Right ventricle myocardium superior (tissue), 1 donor: ENCODE measurements around the gene UBXN6. TPM values are rescaled to one million over a fixed set of nuclear protein-coding genes. Genes with fewer than 3 reads are reported as not detected.

Source experiments
- ATAC-seq: fragments of 200-7000 bp; cut with Tn5 transposase; one replicate; pipeline ENCODE4 v1.9.1; 2020; ENCODE audit warnings: mild to moderate bottlenecking; ENCODE audit not compliant: poor library complexity
- DNase-seq: peaks from one replicate; pipeline ENCODE4 v3.0.0-alpha.2; 2020
- intact Hi-C: fragments of 100-400 bp; cut with DNase I; formaldehyde crosslinking; loops from one replicate; pipeline ENCODE4 v1.11.2; 2022
- total RNA-seq: library from RNA; stranded (reverse); fragmentation: NEBNext Ultra II Directional; extraction: Animal tissue kit (Norgen Biotek cat#: 25700); gene quantifications from one replicate; pipeline ENCODE4 v1.2.1, GENCODE V29; 2021
- donor health status: DM: no; HTN: yes; CAD: no; lungs with severe emphysema.

UBXN6 gene
- total RNA-seq, 1 donor from 2014 or later = 120 TPM

DNA sequence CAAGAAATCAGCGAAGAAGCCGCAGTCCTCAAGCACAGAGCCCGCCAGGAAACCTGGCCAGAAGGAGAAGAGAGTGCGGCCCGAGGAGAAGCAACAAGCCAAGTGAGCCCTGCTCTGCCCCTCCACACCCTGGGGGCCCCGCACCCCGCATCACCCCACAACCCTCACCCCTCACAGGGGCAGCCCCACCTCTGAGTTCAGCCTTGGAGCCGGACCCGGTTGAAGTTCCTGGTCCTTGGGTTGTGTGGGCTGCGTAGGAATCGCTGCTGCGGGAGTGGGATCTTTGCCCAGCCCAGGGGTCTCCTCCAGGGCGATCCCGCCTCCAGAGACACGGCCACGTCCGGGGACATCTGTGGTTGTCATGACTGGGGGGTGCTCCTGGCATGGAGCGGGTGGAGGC lies 38.7 kb upstream of the UBXN6 start:
- intact Hi-C loops = no loop called here
- ATAC-seq = no peak
- no peak for DNase-seq

GRCh38 chr19:4495471-4495870 lies 37.9 kb upstream of the UBXN6 start:
- intact Hi-C loops = no loop called here
- no peak for ATAC-seq
- DNase-seq = no peak

GRCh38 chr19:4494691-4495064 lies 37.1 kb upstream of the UBXN6 start:
- DNase-seq (no peak), ATAC-seq (no peak)
- intact Hi-C loops = no loop called here

GRCh38 chr19:4493929-4494690 lies 36.5 kb upstream of the UBXN6 start:
- DNase-seq (no peak), ATAC-seq (no peak)
- intact Hi-C loops = no loop called here

DNA sequence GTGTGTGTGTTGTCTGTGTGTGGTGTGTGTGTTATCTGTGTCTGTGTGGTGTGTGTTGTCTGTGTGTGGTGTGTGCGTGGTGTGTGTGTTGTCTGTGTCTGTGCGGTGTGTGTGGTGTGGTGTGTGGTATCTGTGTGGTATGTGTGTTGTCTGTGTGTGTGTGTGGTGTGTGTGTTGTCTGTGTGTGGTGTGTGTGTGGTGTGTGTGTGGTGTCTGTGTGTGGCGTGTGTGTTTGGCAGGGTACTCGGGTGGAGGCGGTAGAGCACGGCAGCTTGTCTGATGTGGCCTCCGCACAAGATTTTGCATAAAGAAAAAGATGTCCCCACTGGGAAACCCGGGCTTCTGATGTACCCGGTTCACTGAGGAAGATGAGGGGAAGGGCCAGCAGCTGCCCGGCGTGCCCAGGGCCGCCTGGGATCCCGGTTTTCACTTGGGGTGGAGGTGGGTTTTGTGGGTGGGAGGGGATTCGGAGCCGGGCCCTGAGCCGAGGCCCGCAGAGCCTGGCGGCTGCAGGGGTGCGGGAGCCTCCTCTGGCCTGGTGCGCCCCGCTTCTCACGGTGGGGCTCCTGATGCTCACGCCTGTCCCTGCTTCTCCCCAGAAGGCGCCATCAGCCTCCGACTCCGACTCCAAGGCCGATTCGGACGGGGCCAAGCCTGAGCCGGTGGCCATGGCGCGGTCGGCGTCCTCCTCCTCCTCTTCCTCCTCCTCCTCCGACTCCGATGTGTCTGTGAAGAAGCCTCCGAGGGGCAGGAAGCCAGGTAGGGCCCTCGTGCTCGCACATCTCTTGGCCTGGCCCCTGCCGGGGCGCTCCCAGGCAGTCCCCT lies 35.7 kb upstream of the UBXN6 start:
- ATAC-seq = no peak
- DNase-seq = no peak
- intact Hi-C loops = no loop called here

DNA sequence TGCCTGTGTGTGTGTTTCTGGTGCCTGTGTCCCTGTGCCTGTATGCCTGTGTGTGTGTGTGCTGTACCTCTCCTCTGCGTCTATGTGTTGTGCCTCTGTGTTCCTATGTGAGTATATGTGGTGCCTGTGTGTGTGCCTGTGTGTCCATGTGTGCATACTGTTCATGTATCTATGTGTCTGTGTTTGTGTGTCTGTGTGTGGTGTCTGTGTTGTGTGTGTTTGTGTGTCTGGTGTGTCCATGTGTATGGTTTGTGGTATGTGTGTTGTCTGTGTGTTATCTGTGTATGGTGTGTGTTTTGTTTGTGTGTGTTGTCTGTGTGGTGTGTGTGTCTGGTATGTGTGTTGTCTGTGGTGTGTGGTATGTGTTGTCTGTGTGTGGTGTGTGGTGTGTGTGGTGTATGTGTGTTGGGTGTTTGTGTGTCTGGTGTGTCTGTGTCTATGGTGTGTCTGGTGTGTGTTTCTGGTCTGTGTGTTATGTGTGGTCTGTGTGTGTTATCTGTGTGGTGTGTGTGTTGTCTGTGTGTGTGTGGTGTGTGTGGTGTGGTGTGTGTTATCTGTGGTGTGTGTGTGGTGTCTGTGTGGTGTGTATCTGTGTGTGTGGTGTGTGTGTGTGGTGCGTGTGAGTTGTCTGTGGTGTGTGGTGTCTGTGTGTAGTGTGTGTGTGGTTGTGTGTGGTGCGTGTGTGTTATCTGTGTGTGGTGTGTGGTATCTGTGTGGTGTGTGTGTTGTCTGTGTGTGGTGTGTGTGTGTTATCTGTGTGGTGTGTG lies 34.9 kb upstream of the UBXN6 start:
- intact Hi-C loops = no loop called here
- no peak for DNase-seq
- no peak for ATAC-seq

- intact Hi-C loops = no loop called here
- ATAC-seq = no peak
- no peak for DNase-seq
These were observed 33.9 kb upstream of the UBXN6 start for GRCh38 chr19:4491446-4491845.

DNA sequence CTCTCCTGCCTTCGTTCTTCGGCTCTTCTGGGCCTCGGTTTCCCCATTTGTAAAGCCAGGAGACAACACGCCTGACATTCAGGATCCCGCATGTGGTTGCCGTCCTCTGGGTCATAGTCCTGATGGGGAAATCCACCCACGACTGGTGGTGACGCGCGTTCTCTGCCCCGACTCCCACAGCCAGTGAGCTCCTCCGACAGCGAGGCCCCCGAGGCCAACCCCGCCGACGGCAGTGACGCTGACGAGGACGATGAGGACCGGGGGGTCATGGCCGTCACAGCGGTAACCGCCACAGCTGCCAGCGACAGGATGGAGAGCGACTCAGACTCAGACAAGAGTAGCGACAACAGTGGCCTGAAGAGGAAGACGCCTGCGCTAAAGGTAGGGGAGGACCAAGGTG lies 30.9 kb upstream of the UBXN6 start:
- intact Hi-C loops = no loop called here
- no peak for DNase-seq
- ATAC-seq = no peak

DNA sequence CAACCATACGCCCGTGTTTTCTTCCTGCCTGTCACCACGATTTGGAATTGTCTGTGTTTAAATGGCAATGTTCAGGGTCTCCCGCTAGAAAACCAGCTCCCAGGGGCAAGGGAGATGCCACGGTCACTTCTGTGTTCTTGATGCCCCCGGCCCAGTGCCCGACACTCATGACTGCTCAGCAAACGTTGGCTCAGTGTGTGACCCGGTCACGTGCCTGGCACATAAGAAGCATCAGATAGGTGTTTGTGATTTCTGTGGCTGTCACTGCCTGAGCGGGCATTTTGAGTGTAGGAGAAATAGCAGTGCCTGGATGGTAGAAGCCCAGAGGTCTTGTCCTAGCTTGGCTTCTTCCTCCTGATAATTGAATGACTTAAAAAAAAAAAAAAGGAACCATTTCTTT lies 30.0 kb upstream of the UBXN6 start:
- ATAC-seq = peak; percentile 70
- intact Hi-C loops = no loop called here
- DNase-seq = no peak

GRCh38 chr19:4483385-4483784 lies 25.8 kb upstream of the UBXN6 start:
- no peak for ATAC-seq
- intact Hi-C loops = no loop called here
- no peak for DNase-seq

DNA sequence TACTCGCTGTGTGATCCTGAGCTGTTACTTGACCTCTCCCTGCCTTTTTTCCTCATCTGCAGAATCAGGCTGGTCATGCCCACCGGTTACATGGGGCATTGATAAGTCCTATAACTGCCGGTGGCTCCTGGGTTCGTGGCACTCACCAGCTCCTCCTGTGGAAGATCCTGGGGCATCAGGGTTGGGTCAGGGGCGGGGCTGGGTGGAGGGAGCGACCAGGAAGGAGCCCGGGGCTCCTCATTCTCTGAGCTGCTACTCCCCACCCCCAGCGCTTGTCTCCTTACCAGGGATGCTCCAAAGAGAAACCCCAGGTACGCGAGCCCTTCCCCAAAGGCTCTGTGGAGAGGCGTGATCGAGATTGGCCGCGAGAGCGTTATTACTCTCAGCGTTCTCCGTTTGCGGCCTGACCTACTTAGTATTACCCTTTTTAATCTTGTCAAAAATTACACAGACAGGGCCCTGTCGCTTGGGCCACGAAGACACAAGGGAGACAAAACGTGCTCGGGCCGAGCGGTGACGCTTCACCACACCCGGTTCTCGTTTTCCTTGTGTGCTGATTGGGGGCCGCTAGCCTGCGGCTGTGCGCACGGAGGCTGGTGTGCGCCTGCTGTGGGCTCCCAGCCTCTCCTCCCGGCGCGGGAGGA lies 25.2 kb upstream of the UBXN6 start:
- no peak for DNase-seq
- intact Hi-C loops = no loop called here
- ATAC-seq = no peak

DNA sequence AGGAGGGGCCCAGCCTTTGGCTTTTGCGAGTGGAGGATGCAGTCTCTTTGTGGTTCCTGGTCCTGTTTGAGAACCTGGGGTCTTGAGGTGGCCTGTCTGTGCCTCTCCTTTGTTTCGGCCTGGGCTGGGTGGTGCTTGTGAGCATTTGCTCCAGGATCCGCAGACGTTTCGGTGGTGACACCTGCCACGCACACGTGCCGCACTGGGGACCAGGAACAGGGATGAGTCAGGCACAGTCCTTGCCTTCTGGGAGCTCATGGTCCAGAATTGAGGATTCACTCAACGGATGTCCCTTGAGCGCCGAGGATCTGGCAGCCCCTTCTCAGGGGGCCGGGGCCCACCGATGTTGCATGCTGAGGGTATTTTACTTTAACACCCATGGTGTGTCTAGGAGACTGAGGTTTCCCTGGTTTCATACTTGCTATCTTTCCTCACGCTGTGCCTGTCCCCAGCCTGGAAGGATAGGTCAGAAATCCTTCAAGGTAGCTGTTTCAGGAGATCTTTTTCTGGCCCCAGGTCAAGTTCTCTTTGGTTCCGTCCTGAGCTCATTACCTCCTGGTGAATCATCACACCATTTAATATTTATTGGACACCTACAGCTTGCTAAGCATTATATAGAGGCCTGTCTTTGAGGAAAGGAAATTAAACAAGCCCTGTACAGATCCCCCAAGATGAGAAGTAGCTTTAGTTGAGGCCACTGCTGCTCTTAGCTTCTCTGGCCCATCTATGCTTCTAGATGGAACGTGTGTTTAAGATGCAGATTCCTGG lies 19.6 kb upstream of the UBXN6 start:
- ATAC-seq = no peak
- no peak for DNase-seq
- intact Hi-C loops = no loop called here

DNA sequence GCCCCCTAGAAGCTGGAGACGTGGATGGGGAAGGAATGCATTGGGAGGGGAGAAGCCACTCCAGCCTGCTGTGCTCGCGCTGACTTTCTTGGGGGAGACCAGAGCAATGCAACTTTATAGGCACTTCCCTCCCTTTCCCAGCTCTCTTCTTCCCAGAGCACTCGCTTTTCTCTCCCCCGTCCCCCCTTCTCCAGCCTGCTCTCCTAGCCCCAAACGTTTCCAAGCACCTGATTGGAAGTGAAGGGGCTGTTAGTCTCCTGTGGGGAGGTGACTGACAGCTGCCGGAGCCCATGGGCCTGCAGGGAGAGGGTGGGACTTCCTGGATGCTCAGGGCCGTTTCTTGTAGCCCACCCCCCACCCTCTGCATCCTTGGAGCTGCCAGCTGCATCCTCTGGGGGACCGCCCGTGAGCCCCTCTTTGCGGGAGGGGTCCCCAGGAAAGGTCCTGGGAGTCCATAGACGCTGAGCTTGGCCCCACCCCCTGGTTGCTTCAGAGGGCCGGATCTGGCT lies 17.0 kb upstream of the UBXN6 start:
- DNase-seq (no peak), ATAC-seq (no peak)

GRCh38 chr19:4473763-4474513 lies 16.3 kb upstream of the UBXN6 start:
- intact Hi-C loops = no loop called here
- ATAC-seq (no peak), DNase-seq (no peak)

More for the DNA sequence above, 17.0 kb upstream of the UBXN6 start:
- intact Hi-C loops = no loop called here

GRCh38 chr19:4473011-4473762 lies 15.6 kb upstream of the UBXN6 start:
- ATAC-seq = no peak
- intact Hi-C loops = no loop called here
- no peak for DNase-seq

GRCh38 chr19:4472174-4472974 lies 14.8 kb upstream of the UBXN6 start, which contains the start of gene HDGFL2:
Gene HDGFL2, plus strand, starts transcription at chr19:4472297. Its CDS starts 54 bp downstream, at chr19:4472351.
- no peak for ATAC-seq
- intact Hi-C loops = no loop called here
- no peak for DNase-seq
